Right lobe of liver (tissue), 6 donors: ENCODE data around the gene APOBR. TPM values are rescaled to one million over a fixed set of nuclear protein-coding genes. Genes with fewer than 3 reads are reported as not detected.
"Not testable (repeated sequence)": the region's sequence is repeated elsewhere in the genome, so short reads cannot be mapped to it uniquely, and the experiment has no call there.

Experiments
- ATAC-seq, 4 donors: fragments of 200-7000 bp; cut with Tn5 transposase; one replicate each; pipeline ENCODE4 v1.9.1; 2020; ENCODE audit warnings: mild to moderate bottlenecking in 4 of 4, moderate library complexity in 4 of 4
- DNase-seq, 3 donors: peaks; one replicate each; pipeline ENCODE4 v3.0.0-alpha.2; 2020
- H3K27ac ChIP-seq, 3 donors: fragments of 200-600 bp; one replicate each; pipeline ENCODE4 v1.8.0; 2022
- H3K27me3 ChIP-seq, 2 donors: fragments of 200-600 bp; one replicate each; pipeline ENCODE4 v1.8.0; 2022
- H3K36me3 ChIP-seq, 4 donors: fragments of 200-600 bp; sonication (generic) in 1 of 4; one replicate each; pipeline versions ENCODE4 v1.5.1 to v1.8.0; 2017 to 2022; ENCODE audit warnings: control low read depth in 1 of 4
- H3K4me1 ChIP-seq, 4 donors: fragments of 200-600 bp; sonication (generic) in 1 of 4; one replicate each; pipeline versions ENCODE4 v1.5.1 to v1.8.0; 2017 to 2022; ENCODE audit warnings: control low read depth in 1 of 4
- H3K4me3 ChIP-seq, 3 donors: fragments of 200-600 bp; one replicate each; pipeline ENCODE4 v1.8.0; 2022
- H3K9me3 ChIP-seq, 4 donors: fragments of 200-600 bp; sonication (generic) in 1 of 4; one replicate each; pipeline versions ENCODE4 v1.5.1 to v1.8.0; 2017 to 2022; ENCODE audit warnings: control low read depth in 1 of 4
- POLR2A ChIP-seq: fragments of 450-650 bp; IDR thresholded peaks from one replicate; pipeline ENCODE4 v1.6.1; 2017; ENCODE audit warnings: antibody characterized with exemption, mild to moderate bottlenecking
- whole genome bisulfite sequencing: methylation state at CpG from one replicate; pipeline ENCODE4 v1.1.6; 2018; ENCODE audit warnings: low coverage, low lambda C conversion rate; ENCODE audit not compliant: insufficient coverage; ENCODE audit errors: missing lambda C conversion rate; 5-methylcytosine and 5-hydroxymethylcytosine counted together
- intact Hi-C, 2 donors: fragments of 100-400 bp; cut with DNase I; formaldehyde crosslinking; loops; one replicate each; pipeline versions ENCODE4 v1.11.2 to v1.14.1; 2022
- total RNA-seq, 6 experiments: library from RNA; depleted of rRNA in 2 of 6; stranded (reverse); fragments of >200 nt in 2 of 6; fragmentation: NEBNext Ultra II Directional in 3 of 6; extraction: Animal tissue kit (Norgen Biotek cat#: 25700) in 3 of 6; gene quantifications; one replicate each; pipeline versions ENCODE4 v1.1.0 to v1.2.4, GENCODE V29; 2016 to 2023
- TF ChIP-seq, protein P1 (sequence below), 4 donors: fragments of 200-600 bp in 3 of 4; fragments of 450-650 bp in 1 of 4; IDR thresholded peaks; one replicate each; pipeline versions ENCODE4 v1.5.1 to v1.8.0; 2016 to 2022; ENCODE audit warnings: antibody characterized with exemption in 4 of 4, mild to moderate bottlenecking in 2 of 4
- donor health status: DM: no; HTN: yes; CAD: no.
- donor health status: DM: no; HTN: no; CAD: no.
- donor health status: DM: no; HTN: no; CAD: no.
- donor health status: DM: no; HTN: yes; CAD: no.
- donor health status: DM: no; HTN: yes; CAD: no.

APOBR gene
- total RNA-seq, 6 experiments from 2014 or later = 0.57 to 2.2 (median 1.5) TPM

DNA sequence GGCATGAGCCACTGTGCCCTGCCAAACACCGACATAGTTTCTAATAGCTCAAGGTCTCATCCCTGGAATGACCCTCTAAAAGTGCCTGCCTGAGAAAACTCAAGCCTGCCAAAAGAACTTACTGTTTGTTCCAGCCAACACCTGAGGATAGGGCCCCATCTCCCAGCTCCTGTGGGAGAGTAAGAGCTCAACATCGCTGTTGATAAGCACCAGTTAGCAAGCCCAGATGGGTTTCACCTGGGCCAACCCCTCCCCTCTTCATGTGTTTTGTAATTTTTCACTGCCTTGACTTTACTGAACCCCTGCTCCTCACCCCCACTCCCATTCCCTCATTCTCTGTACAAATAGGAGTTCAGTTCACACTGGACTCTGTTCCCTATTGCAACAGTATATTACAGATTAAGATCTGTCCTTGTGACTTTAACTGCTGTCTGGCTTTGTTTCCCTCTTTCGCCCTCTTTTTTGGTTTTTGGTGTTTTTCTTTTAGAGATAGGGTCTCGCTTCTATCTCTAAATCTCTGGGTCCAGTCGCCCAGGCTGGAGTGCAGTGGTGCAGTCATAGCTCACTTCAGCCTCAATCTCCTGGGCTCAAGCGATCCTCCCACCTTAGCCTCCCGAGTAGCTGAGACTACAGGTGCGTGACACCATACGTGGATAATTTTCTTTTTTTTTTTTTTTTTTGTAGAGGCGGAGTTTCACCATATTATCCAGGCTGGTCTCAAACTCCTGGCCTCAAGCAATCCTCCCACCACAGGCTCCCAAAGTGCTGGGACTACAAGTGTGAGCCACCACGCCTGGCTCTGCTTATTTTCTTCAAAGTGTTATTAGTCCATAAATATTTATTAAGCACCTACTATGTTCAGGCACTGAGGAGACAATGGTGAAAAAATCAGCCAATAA is 32.0 kb downstream of the APOBR start:
- Histone ChIP-seq H3K36me3 (no peaks in the 10 kb centered on the region), H3K27me3 (no peaks in the 10 kb centered on the region), H3K27ac (peak overlapping the region; percentile 79 to 94 (median 88)), H3K9me3 (no peaks in the 10 kb centered on the region), H3K4me1 (peaks cover 0 to 47% (median 15%) of the 10 kb centered on the region in 4 donors), H3K4me3 (peak overlapping the region; percentile 25 to 62 (median 60))
- TF ChIP-seq, protein P1, sequence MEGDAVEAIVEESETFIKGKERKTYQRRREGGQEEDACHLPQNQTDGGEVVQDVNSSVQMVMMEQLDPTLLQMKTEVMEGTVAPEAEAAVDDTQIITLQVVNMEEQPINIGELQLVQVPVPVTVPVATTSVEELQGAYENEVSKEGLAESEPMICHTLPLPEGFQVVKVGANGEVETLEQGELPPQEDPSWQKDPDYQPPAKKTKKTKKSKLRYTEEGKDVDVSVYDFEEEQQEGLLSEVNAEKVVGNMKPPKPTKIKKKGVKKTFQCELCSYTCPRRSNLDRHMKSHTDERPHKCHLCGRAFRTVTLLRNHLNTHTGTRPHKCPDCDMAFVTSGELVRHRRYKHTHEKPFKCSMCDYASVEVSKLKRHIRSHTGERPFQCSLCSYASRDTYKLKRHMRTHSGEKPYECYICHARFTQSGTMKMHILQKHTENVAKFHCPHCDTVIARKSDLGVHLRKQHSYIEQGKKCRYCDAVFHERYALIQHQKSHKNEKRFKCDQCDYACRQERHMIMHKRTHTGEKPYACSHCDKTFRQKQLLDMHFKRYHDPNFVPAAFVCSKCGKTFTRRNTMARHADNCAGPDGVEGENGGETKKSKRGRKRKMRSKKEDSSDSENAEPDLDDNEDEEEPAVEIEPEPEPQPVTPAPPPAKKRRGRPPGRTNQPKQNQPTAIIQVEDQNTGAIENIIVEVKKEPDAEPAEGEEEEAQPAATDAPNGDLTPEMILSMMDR (IDR thresholded peaks at IDR 0.05) = no peak
- TF ChIP-seq POLR2A = peak; percentile 77
- intact Hi-C loops = no loop called here
- peak; percentile 47 to 86 (median 66) for DNase-seq
- 30% methylated on average over 10 of the region's 11 CpGs for WGBS
- peak; percentile 70 to 82 (median 76) for ATAC-seq

DNA sequence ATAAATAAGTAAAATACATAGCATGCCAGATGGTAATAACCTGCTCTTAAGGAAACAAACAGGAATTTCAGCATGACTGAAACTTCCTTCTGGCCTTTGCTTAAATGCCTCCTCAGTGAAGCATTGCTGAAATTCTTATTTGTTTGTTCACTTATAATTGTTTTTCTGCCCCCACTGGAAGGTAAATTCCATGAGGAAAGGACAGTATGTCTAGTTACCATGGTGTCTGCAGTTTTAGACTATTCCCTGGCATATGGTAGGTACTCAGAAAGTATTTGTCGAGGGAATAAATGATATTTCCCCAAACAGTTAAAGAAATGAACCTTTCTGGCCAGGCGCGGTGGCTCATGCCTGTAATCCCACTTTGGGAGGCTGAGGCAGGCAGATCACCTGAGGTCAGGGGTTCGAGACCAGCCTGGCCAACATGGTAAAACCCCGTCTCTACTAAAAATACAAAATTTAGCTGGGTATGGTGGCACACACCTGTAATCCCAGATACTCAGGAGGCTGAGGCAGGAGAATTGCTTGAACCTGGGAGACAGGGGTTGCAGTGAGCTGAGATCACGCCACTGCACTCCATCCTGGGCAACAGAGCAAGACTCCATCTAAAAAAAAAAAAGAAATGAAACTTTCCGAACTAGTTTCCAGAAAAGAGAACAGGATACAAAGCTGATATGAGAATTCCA is 32.8 kb downstream of the APOBR start:
- peak overlapping the region; percentile 34 to 94 (median 88) for H3K27ac ChIP-seq
- ATAC-seq = not testable (repeated sequence)

DNA sequence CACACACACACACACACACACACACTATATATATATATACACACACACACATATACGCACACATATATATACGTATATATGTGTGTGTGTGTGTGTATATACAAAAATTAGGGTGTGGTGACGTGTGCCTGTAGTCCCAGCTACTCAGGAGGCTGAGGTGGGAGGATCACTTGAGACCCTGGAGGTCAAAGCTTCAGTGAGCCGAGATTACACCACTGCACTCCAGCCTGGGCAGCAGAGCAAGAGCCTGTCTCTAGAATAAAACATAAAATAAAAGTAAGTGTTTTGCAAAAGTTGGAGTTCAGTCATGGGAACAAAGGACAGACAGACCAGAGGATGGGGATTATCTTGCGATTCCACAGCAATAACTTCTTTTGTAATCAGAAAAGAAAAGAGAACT is 33.5 kb downstream of the APOBR start:
- H3K27ac ChIP-seq = peak overlapping the region; percentile 39 to 94 (median 88)
- TF ChIP-seq, protein P1 (IDR thresholded peaks at IDR 0.05) = no peak
- TF ChIP-seq POLR2A = no peak
- no peak for DNase-seq
- H3K4me3 ChIP-seq = no peak overlapping the region
- H3K36me3 ChIP-seq = no peaks in the 10 kb centered on the region
- WGBS = 24% methylated on average over 3 of the region's 5 CpGs
- intact Hi-C loops = no loop called here
- ATAC-seq = no peak
- no peaks in the 10 kb centered on the region for H3K27me3 ChIP-seq
- no peaks in the 10 kb centered on the region for H3K9me3 ChIP-seq
- peaks cover 0 to 61% (median 20%) of the 10 kb centered on the region in 4 donors for H3K4me1 ChIP-seq

More for the DNA sequence above, 32.8 kb downstream of the APOBR start:
- H3K9me3 ChIP-seq, DNase-seq, intact Hi-C loops, H3K27me3 ChIP-seq, H3K36me3 ChIP-seq: not testable (repeated sequence)
- H3K4me1 ChIP-seq = peaks cover 0 to 55% (median 19%) of the 10 kb centered on the region in 4 donors
- 84% methylated on average over 7 of the region's 7 CpGs for WGBS
- peak overlapping the region in 1 of 3 donors; percentile 10 for H3K4me3 ChIP-seq

DNA sequence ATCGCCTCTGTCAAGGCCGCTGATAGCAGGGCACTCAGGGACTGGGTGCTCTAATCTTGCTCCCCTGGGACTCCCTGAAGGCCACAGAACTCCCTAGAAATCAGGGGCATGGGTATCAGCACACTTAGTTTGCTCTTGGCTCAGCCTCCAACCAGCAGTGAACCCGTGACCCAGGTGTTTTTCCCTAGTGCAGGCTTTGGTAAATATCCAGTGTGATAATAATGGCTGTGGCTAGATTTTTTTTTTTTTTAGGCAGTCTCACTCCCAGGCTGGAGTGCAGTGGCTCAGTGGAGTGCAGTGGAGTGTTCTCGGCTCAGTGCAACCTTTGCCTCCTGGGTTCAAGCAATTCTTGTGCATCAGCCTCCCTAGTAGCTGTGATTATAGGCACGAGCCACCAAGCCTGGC is 34.0 kb downstream of the APOBR start:
- no peaks in the 10 kb centered on the region for H3K9me3 ChIP-seq
- TF ChIP-seq POLR2A = no peak
- peak; percentile 30 to 48 (median 38) for ATAC-seq
- H3K27me3 ChIP-seq = no peaks in the 10 kb centered on the region
- peaks cover 0 to 65% (median 21%) of the 10 kb centered on the region in 4 donors for H3K4me1 ChIP-seq
- peak; percentile 56 to 83 (median 78) for DNase-seq
- H3K36me3 ChIP-seq = no peaks in the 10 kb centered on the region
- intact Hi-C loops = no loop called here
- 44% methylated on average over 5 of the region's 5 CpGs for WGBS
- no peak overlapping the region for H3K4me3 ChIP-seq
- H3K27ac ChIP-seq = peak overlapping the region; percentile 39 to 94 (median 88)

DNA sequence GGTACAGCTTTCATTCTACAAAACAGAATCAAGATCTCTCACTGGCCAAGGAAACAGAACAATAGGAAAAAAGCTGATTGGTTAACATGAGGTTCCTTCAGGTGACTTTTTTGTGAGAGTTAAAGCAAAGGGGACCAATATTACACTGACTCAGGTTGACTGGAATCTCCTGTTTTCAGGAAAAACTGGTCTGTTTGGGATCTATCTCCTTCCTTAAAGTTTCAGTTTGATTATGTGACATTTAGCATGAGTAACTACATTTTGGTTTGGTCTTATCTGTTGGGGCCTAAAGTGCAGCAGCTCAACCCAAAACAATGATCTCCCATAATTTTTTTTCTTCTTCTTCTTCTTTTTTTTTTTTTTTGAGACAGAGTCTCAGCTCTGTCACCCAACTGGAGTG is 34.7 kb downstream of the APOBR start:
- Histone ChIP-seq H3K4me3 (no peak overlapping the region), H3K27me3 (no peaks in the 10 kb centered on the region), H3K9me3 (no peaks in the 10 kb centered on the region), H3K27ac (peak overlapping the region; percentile 39 to 94 (median 88)), H3K4me1 (peaks cover 0 to 65% (median 23%) of the 10 kb centered on the region in 4 donors), H3K36me3 (no peaks in the 10 kb centered on the region)
- ATAC-seq (no peak), DNase-seq (no peak)
- intact Hi-C loops = no loop called here
- TF ChIP-seq, protein P1 (IDR thresholded peaks at IDR 0.05) = no peak
- TF ChIP-seq POLR2A = no peak
